Psoas muscle (tissue), 8 donors: ENCODE results near the gene PBX4. TPM values are rescaled to one million over a fixed set of nuclear protein-coding genes. Genes with fewer than 3 reads are reported as not detected.

Source experiments
- ATAC-seq, 4 donors: fragments of 200-7000 bp; cut with Tn5 transposase; one replicate each; pipeline ENCODE4 v1.9.1; 2020; ENCODE audit warnings: moderate library complexity in 3 of 4, mild to moderate bottlenecking in 2 of 4
- DNase-seq, 2 donors: peaks; one replicate each; pipeline ENCODE4 v3.0.0-alpha.2; 2020
- H3K27ac ChIP-seq: fragments of 200-600 bp; one replicate; pipeline ENCODE4 v1.8.0; 2022
- H3K27me3 ChIP-seq, 3 donors: fragments of 200-600 bp in 1 of 3; one replicate each; pipeline versions ENCODE4 v1.6.1 to v1.8.0; 2013 to 2022; ENCODE audit warnings: low read length in 2 of 3, mild to moderate bottlenecking in 2 of 3, moderate library complexity in 1 of 3; ENCODE audit not compliant: insufficient read depth in 3 of 3
- H3K36me3 ChIP-seq, 2 donors: fragments of 200-600 bp in 1 of 2; one replicate each; pipeline versions ENCODE4 v1.6.1 to v1.8.0; 2013 to 2022; ENCODE audit warnings: low read depth in 1 of 2, mild to moderate bottlenecking in 1 of 2, moderate library complexity in 1 of 2; ENCODE audit not compliant: insufficient read depth in 1 of 2
- H3K4me1 ChIP-seq: fragments of 200-600 bp; one replicate; pipeline ENCODE4 v1.8.0; 2022
- H3K4me3 ChIP-seq: fragments of 200-600 bp; one replicate; pipeline ENCODE4 v1.8.0; 2022; ENCODE audit warnings: mild to moderate bottlenecking
- H3K9me3 ChIP-seq: fragments of 200-600 bp; one replicate; pipeline ENCODE4 v1.8.0; 2022
- WGBS, 3 donors: extraction: QIAGEN DNeasy Blood & Tissue Kit; methylation state at CpG; one replicate each; pipeline versions ENCODE4 v1.1.6 to v1.1.7; 2013; 5-methylcytosine and 5-hydroxymethylcytosine counted together
- intact Hi-C, 2 donors: fragments of 100-400 bp; cut with DNase I; formaldehyde crosslinking; loops; one replicate each; pipeline versions ENCODE4 v1.11.0 to v1.14.2; 2022
- polyA plus RNA-seq, 3 donors: library from polyadenylated mRNA; stranded (reverse); fragments of 200-250 nt; gene quantifications; one replicate each; pipeline ENCODE4 v1.2.3, GENCODE V29; 2013
- total RNA-seq, 4 donors: library from RNA; stranded (reverse); fragmentation: NEBNext Ultra II Directional in 2 of 4; extraction: Animal tissue kit (Norgen Biotek cat#: 25700) in 2 of 4; gene quantifications; one replicate each; pipeline versions ENCODE4 v1.2.1 to v1.2.4, GENCODE V29; 2021 to 2023
- TF ChIP-seq, protein P1 (sequence below): fragments of 200-600 bp; IDR thresholded peaks from one replicate; pipeline ENCODE4 v1.8.0; 2022; ENCODE audit warnings: antibody characterized with exemption
- donor health status: healthy with polysubstance abuse.
- donor health status: DM: no; HTN: no; CAD: no; lungs with moderate emphysema.
- donor health status: Bipolar disorder and iron deficiency.
- donor health status: healthy.
- donor health status: DM: yes; HTN: yes; CAD: no.
- donor health status: DM: no; HTN: no; CAD: no.
- donor health status: DM: no; HTN: no; CAD: no.
- donor health status: DM: yes; HTN: yes; CAD: no.

The PBX4 gene
- total and polyA plus RNA-seq, 7 donors: 0.06 to 0.17 (median 0.08) TPM; not detected in 4

DNA sequence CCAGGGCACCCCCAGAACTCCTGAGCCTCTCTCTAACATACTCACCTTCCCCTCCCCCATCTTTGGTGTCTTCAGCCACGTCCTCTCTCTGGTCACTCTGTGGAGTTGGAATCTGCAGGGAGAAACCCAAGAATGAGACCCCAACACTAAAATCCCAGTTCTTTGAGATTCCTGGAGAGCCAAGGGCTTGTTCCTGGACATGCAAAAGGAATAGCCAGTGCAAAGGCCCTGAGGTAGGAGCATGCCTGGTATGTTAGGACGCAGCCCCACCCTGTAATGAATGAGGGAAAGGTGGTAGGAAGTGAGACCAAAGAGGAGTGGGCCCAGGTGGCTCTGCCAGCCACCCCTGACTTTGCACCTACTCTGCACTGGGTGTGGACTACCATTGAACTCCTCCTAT is 11.9 kb upstream of the PBX4 start:
- Histone ChIP-seq H3K4me1 (no peaks in the 10 kb centered on the region), H3K27me3 (peaks cover 0 to 27% (median 0%) of the 10 kb centered on the region in 3 donors), H3K27ac (no peak overlapping the region), H3K36me3 (no peaks in the 10 kb centered on the region), H3K9me3 (no peaks in the 10 kb centered on the region), H3K4me3 (no peak overlapping the region)
- intact Hi-C loops: no loop called here
- DNase-seq (no peak), ATAC-seq (no peak)
- TF ChIP-seq, protein P1, sequence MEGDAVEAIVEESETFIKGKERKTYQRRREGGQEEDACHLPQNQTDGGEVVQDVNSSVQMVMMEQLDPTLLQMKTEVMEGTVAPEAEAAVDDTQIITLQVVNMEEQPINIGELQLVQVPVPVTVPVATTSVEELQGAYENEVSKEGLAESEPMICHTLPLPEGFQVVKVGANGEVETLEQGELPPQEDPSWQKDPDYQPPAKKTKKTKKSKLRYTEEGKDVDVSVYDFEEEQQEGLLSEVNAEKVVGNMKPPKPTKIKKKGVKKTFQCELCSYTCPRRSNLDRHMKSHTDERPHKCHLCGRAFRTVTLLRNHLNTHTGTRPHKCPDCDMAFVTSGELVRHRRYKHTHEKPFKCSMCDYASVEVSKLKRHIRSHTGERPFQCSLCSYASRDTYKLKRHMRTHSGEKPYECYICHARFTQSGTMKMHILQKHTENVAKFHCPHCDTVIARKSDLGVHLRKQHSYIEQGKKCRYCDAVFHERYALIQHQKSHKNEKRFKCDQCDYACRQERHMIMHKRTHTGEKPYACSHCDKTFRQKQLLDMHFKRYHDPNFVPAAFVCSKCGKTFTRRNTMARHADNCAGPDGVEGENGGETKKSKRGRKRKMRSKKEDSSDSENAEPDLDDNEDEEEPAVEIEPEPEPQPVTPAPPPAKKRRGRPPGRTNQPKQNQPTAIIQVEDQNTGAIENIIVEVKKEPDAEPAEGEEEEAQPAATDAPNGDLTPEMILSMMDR: no peak
- 94 to 100% (median 97%) methylated on average over 2 of the region's 2 CpGs for WGBS, 3 donors

DNA sequence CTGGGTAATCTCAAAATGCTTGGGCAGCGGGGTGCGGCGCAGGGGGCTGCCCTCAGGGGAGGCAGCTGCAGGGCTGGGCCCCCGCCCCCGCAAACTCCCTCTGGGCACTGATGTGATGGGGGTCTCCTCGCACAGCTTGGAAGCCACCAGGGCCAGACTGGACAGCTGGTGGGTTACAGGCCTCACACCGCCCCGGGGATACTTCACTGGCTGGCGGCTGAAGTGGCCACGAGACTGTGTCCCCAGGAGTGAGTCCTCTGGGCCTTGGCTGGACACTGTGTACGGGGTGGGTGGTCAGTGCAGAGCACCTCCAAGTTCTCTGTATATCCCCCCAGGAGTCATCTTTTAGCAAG is 11.6 kb upstream of the PBX4 start:
- TF ChIP-seq, protein P1: no peak
- no peak for ATAC-seq

DNA sequence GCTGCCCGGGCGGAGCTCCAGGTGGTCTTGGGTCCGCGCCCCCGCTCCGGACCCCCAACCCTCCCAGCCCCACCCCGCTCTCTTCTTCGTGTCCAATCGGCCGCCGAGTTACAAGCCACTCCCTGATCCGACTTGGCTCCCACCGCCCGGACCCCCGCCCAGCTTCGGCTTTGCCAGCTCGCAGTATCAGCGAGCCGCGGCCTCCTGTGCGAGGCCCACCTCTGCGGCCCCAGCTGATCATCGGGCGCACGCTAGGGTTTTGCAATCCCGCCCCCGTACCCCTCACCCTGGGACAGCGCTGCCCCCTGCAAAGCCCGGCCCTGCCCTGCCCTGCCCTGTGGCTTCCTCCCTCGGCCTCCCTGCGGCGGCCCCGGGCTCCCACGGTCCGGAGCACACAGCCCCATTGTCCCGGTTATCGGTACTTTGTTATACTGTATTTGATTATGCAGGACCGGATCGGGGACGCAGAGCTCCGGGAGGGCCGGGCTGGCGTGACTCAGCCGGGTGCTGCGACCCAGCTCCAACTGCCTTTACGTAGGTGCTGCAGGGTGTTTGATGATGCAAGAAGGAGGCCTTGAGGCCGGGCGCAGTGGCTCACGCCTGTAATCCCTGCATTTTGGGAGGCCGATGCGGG is 10.1 kb upstream of the PBX4 start:
- Histone ChIP-seq H3K9me3 (no peaks in the 10 kb centered on the region), H3K4me1 (no peaks in the 10 kb centered on the region), H3K27ac (no peak overlapping the region), H3K36me3 (no peaks in the 10 kb centered on the region), H3K4me3 (peak overlapping the region; percentile 59), H3K27me3 (peaks cover 0 to 27% (median 0%) of the 10 kb centered on the region in 3 donors)
- intact Hi-C loops: no loop called here
- WGBS, 3 donors: 18 to 23% (median 19%) methylated on average over 42 to 51 of the region's 51 CpGs
- TF ChIP-seq, protein P1: no peak
- DNase-seq (no peak), ATAC-seq (peak in 2 of 4 donors; percentile 24 to 38)

More for the DNA sequence above, 11.6 kb upstream of the PBX4 start:
- DNase-seq: no peak
- Histone ChIP-seq H3K4me1 (no peaks in the 10 kb centered on the region), H3K36me3 (no peaks in the 10 kb centered on the region), H3K27ac (no peak overlapping the region), H3K9me3 (no peaks in the 10 kb centered on the region), H3K27me3 (peaks cover 0 to 27% (median 0%) of the 10 kb centered on the region in 3 donors), H3K4me3 (no peak overlapping the region)
- WGBS, 3 donors: 95 to 100% (median 97%) methylated on average over 11 of the region's 11 CpGs
- intact Hi-C loops: no loop called here

DNA sequence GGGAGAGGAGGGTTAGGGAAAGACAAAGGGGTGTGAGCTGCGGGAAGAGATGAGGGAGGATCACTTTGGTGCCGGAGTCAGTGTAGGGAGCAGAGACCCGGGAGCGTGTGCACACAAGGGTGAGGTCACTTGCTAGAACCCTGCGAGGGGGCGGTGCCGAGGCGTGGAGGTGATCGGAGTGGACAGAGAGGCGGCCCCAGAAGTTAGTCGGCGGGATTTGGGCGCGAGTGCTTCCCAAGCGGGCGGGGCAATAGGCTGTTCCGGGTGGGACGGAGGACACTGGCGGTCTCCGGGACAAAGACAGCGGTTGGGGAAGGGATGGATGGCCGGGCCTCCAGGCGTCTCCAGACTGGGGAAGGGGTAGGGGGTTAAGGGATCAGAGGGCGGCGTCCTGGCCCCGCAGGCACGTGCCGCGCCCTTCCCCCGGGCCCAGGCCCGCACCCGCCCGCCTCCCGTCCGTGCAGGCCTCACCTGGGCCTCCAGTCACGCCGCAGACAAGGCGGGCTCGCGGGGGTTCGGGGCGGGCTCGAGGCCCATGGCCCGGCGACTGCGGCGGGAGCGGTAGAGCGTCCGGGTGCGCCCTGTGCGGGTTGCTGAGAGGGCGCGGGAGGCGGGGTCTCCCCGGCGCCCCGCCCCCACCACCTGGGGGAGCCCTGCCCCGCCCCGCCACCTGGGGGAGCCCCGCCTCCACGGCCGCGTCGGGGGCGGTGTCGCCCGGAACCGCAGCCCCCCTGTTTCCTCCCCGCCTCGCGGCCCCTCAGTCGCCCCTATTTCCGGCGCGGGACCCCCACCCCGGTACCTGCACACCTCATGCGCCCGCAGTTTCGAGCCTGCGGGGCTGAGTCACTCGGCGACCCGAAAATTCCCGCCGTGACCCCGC is 9.4 kb upstream of the PBX4 start, which contains the start of gene LPAR2:
LPAR2 (minus strand) TSS at position 600 of the 880 bp plus-strand sequence. CDS start 945 bp downstream, outside the sequence.
- TF ChIP-seq, protein P1: no peak
- no peak within 1 kb of the TSS for H3K27ac ChIP-seq
- H3K9me3 ChIP-seq: no peaks in the 10 kb centered on the region
- H3K4me1 ChIP-seq: no peaks in the 10 kb centered on the region
- intact Hi-C loops: no loop called here
- H3K36me3 ChIP-seq: no peaks in the 10 kb centered on the region
- peaks cover 0 to 27% (median 0%) of the 10 kb centered on the region in 3 donors for H3K27me3 ChIP-seq
- peak in 1 of 2 donors; percentile 56 for DNase-seq
- ATAC-seq: peak in 2 of 4 donors; percentile 23 to 27
- H3K4me3 ChIP-seq: peak within 1 kb of the TSS; percentile 59
- 2 to 4% (median 3%) methylated on average over 42 to 87 of the region's 87 CpGs for WGBS, 3 donors
